SK-N-SH (cell line): ENCODE results near the gene TJAP1. TPM values are rescaled to one million over a fixed set of nuclear protein-coding genes. Genes with fewer than 3 reads are reported as not detected.

Experiments used
- CTCF ChIA-PET: fragments of 300-600, 350-600 bp; formaldehyde crosslinking; extraction: SDS; loops from one replicate; lab custom pipeline; 2021; lab: Yijun Ruan, JAX
- POLR2A ChIA-PET: fragments of 350-600 bp; sonication (Branson Sonifier 250); formaldehyde crosslinking; extraction: SDS; loops from one replicate; lab custom pipeline; 2020; ENCODE audit warnings: antibody characterized with exemption, inconsistent platforms; lab: Yijun Ruan, JAX
- DNase-seq: peaks from one replicate; pipeline ENCODE4 v3.0.0; 2012
- H2AFZ ChIP-seq: fragments of 200-600 bp; sonication (generic); 2 replicates; pipeline ENCODE4 v1.8.1; 2016; ENCODE audit warnings: antibody characterized with exemption, mild to moderate bottlenecking, low read depth
- H3F3A ChIP-seq: fragments of 200-600 bp; sonication (generic); replicated peaks from 2 replicates; pipeline ENCODE3; 2016; ENCODE audit warnings: antibody characterized with exemption, mild to moderate bottlenecking; ENCODE audit not compliant: insufficient read depth
- H3K27ac ChIP-seq, 2 experiments: fragments of 200-500 bp in 1 of 2; fragments of 200-600 bp in 1 of 2; sonication (Bioruptor generic) in 1 of 2; sonication (generic), shearing (Covaris generic) in 1 of 2; 2 replicates each; pipeline versions ENCODE4 v1.5.1 to v1.6.1; 2014 to 2016; ENCODE audit warnings: low read depth in 2 of 2, inconsistent platforms in 1 of 2, low read length in 1 of 2, mild to moderate bottlenecking in 1 of 2, mixed read lengths in 1 of 2
- H3K27me3 ChIP-seq: fragments of 200-600 bp; sonication (generic), shearing (Covaris generic); 2 replicates; pipeline ENCODE4 v1.6.1; 2016; ENCODE audit warnings: mixed run types; ENCODE audit not compliant: insufficient read depth
- H3K36me3 ChIP-seq, 2 experiments: fragments of 200-500 bp in 1 of 2; fragments of 200-600 bp in 1 of 2; sonication (Bioruptor generic) in 1 of 2; sonication (generic) in 1 of 2; replicated peaks in 1 of 2; 2 replicates each; pipeline versions ENCODE3 to v1.5.1; 2014 to 2016; ENCODE audit warnings: low read length in 1 of 2, mild to moderate bottlenecking in 1 of 2; ENCODE audit not compliant: insufficient read depth in 2 of 2, control insufficient read depth in 1 of 2
- H3K4me1 ChIP-seq, 2 experiments: fragments of 200-500 bp in 1 of 2; fragments of 200-600 bp in 1 of 2; sonication (Bioruptor generic) in 1 of 2; sonication (generic), shearing (Covaris generic) in 1 of 2; 2 replicates each; pipeline versions ENCODE4 v1.5.1 to v1.6.1; 2014 to 2016; ENCODE audit warnings: low read depth in 1 of 2, low read length in 1 of 2, mixed run types in 1 of 2; ENCODE audit not compliant: insufficient read depth in 2 of 2, control insufficient read depth in 1 of 2
- H3K4me2 ChIP-seq: fragments of 200-600 bp; sonication (generic), shearing (Covaris generic); 2 replicates; pipeline ENCODE4 v1.6.1; 2017; ENCODE audit warnings: mixed run types
- H3K4me3 ChIP-seq, 2 experiments: fragments of 200-500 bp in 1 of 2; fragments of 200-600 bp in 1 of 2; sonication (Bioruptor generic) in 1 of 2; sonication (generic), shearing (Covaris generic) in 1 of 2; 2 replicates each; pipeline versions ENCODE4 v1.5.1 to v1.8.1; 2014 to 2016; ENCODE audit warnings: low read depth in 2 of 2, inconsistent platforms in 1 of 2, low read length in 1 of 2, mild to moderate bottlenecking in 1 of 2, mixed read lengths in 1 of 2, moderate library complexity in 1 of 2
- H3K79me2 ChIP-seq: fragments of 200-600 bp; sonication (generic); 2 replicates; pipeline ENCODE4 v1.8.1; 2017; ENCODE audit warnings: mild to moderate bottlenecking; ENCODE audit not compliant: insufficient read depth
- H3K9ac ChIP-seq: fragments of 200-600 bp; sonication (generic); 2 replicates; pipeline ENCODE4 v1.6.1; 2017; ENCODE audit warnings: mixed run types
- H3K9me2 ChIP-seq: fragments of 200-600 bp; sonication (generic); 2 replicates; pipeline ENCODE4 v1.6.1; 2017; ENCODE audit warnings: mixed run types
- H3K9me3 ChIP-seq: fragments of 200-600 bp; sonication (generic); 2 replicates; pipeline ENCODE4 v1.6.1; 2017; ENCODE audit warnings: mixed run types, mild to moderate bottlenecking, moderate library complexity
- H4K20me1 ChIP-seq: fragments of 200-600 bp; sonication (generic); 2 replicates; pipeline ENCODE4 v1.6.1; 2017; ENCODE audit warnings: mild to moderate bottlenecking, mixed run types; ENCODE audit not compliant: insufficient read depth
- CHD2 ChIP-seq: fragments of 150-350 bp; IDR thresholded peaks from 2 replicates; pipeline ENCODE4 v1.6.1; 2018; ENCODE audit warnings: low read length; ENCODE audit not compliant: partially characterized antibody
- GABPA ChIP-seq: IDR thresholded peaks from 2 replicates; pipeline ENCODE4 v1.4.0; 2012; ENCODE audit warnings: low read depth, mild to moderate bottlenecking
- GATA2 ChIP-seq: sonication (generic); formaldehyde crosslinking; IDR thresholded peaks from 2 replicates; pipeline ENCODE4 v1.5.0; 2020; ENCODE audit warnings: mild to moderate bottlenecking, missing genetic modification reagents
- MEF2A ChIP-seq: IDR thresholded peaks from 2 replicates; pipeline ENCODE4 v1.4.0; 2012; ENCODE audit warnings: low read depth, borderline replicate concordance
- MXI1 ChIP-seq: IDR thresholded peaks from 2 replicates; pipeline ENCODE4 v1.6.1; 2012; ENCODE audit warnings: mild to moderate bottlenecking, low read depth, low read length, improper control_type of control experiment
- NFIC ChIP-seq: IDR thresholded peaks from 2 replicates; pipeline ENCODE4 v1.4.0; 2012; ENCODE audit warnings: borderline replicate concordance
- REST ChIP-seq: IDR thresholded peaks from 2 replicates; pipeline ENCODE4 v1.6.1; 2012; ENCODE audit warnings: mild to moderate bottlenecking, low read depth, low read length, moderate library complexity
- RFX5 ChIP-seq: IDR thresholded peaks from 2 replicates; pipeline ENCODE4 v1.6.1; 2012; ENCODE audit warnings: mild to moderate bottlenecking, improper control_type of control experiment, low read length
- WGBS: methylation state at CpG from one replicate; pipeline ENCODE4 v1.1.6; 2017; ENCODE audit warnings: low lambda C conversion rate; 5-methylcytosine and 5-hydroxymethylcytosine counted together
- polyA plus RNA-seq, 3 experiments: library from polyadenylated mRNA; depleted of rRNA; stranded (reverse); fragments of >200 nt; gene quantifications; 2 replicates each; pipeline ENCODE4 v1.2.3, GENCODE V29; 2012
- TF ChIP-seq, protein P1 (sequence below): fragments of 200-600 bp; sonication (generic); IDR thresholded peaks from 2 replicates; pipeline ENCODE4 v1.6.1; 2017; ENCODE audit warnings: antibody characterized with exemption, mild to moderate bottlenecking, moderate library complexity
- TF ChIP-seq, protein P2 (sequence below): IDR thresholded peaks from 2 replicates; pipeline ENCODE4 v1.4.0; 2012; ENCODE audit warnings: low read depth, borderline replicate concordance

The TJAP1 gene
- polyA plus RNA-seq, 1 of the 3 experiments (the other 2 are of a cell fraction), result 39.5 TPM

DNA sequence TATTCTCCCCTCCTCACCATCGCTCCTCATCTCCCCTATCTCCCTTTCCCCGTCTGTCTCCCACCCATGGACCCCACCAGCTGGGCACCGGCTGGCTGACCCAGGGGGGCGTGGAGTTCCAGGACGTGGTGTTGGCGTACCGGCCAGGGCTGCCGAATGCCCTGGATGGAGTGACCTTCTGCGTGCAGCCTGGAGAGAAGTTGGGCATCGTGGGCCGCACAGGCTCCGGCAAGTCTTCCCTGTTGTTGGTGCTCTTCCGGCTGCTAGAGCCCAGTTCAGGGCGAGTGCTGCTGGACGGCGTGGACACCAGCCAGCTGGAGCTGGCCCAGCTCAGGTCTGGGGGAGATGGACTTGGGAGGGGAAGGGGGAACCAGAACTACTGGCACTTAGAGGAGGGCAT, 29.8 kb upstream of the TJAP1 start:
- H3K4me2 ChIP-seq, result no peak overlapping the region
- no peaks in the 10 kb centered on the region for H3K27me3 ChIP-seq
- H3K27ac ChIP-seq, result no peak overlapping the region
- no peak overlapping the region for H3K9ac ChIP-seq
- no peak for DNase-seq
- peaks cover 3 to 54% of the 10 kb centered on the region in 2 experiments for H3K36me3 ChIP-seq
- ChIA-PET CTCF (interaction anchor here (0.6 to 6.1 kb wide), 6 partner anchors 12 to 61 kb away, joined by 3 to 35 read pairs (median 3); no protein-coding TSS in a partner anchor), POLR2A (interaction anchor here (0.6 to 1.5 kb wide), 3 partner anchors 30 to 1591 kb away, joined by 3 to 4 read pairs (median 3); partner anchors contain the start of genes POLR1C, TJAP1 and YIPF3)
- no peaks in the 10 kb centered on the region for H3K9me2 ChIP-seq
- H4K20me1 ChIP-seq, result no peaks in the 10 kb centered on the region
- no peaks in the 10 kb centered on the region for H3F3A ChIP-seq
- no peaks in the 10 kb centered on the region for H3K9me3 ChIP-seq
- H3K79me2 ChIP-seq, result no peaks in the 10 kb centered on the region
- H3K4me3 ChIP-seq, result no peak overlapping the region
- no peak overlapping the region for H2AFZ ChIP-seq
- no peaks in the 10 kb centered on the region for H3K4me1 ChIP-seq
- TF ChIP-seq GATA2 (no peak), NFIC (no peak), MEF2A (no peak), RFX5 (no peak), CHD2 (no peak), REST (no peak), GABPA (no peak), MXI1 (no peak)
- TF ChIP-seq, protein P1, sequence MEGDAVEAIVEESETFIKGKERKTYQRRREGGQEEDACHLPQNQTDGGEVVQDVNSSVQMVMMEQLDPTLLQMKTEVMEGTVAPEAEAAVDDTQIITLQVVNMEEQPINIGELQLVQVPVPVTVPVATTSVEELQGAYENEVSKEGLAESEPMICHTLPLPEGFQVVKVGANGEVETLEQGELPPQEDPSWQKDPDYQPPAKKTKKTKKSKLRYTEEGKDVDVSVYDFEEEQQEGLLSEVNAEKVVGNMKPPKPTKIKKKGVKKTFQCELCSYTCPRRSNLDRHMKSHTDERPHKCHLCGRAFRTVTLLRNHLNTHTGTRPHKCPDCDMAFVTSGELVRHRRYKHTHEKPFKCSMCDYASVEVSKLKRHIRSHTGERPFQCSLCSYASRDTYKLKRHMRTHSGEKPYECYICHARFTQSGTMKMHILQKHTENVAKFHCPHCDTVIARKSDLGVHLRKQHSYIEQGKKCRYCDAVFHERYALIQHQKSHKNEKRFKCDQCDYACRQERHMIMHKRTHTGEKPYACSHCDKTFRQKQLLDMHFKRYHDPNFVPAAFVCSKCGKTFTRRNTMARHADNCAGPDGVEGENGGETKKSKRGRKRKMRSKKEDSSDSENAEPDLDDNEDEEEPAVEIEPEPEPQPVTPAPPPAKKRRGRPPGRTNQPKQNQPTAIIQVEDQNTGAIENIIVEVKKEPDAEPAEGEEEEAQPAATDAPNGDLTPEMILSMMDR, result no peak
- TF ChIP-seq, protein P2, sequence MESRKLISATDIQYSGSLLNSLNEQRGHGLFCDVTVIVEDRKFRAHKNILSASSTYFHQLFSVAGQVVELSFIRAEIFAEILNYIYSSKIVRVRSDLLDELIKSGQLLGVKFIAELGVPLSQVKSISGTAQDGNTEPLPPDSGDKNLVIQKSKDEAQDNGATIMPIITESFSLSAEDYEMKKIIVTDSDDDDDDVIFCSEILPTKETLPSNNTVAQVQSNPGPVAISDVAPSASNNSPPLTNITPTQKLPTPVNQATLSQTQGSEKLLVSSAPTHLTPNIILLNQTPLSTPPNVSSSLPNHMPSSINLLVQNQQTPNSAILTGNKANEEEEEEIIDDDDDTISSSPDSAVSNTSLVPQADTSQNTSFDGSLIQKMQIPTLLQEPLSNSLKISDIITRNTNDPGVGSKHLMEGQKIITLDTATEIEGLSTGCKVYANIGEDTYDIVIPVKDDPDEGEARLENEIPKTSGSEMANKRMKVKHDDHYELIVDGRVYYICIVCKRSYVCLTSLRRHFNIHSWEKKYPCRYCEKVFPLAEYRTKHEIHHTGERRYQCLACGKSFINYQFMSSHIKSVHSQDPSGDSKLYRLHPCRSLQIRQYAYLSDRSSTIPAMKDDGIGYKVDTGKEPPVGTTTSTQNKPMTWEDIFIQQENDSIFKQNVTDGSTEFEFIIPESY, result no peak
- 95% methylated on average over 16 of the region's 16 CpGs for WGBS
